ENCODE results near the gene WDR93. TPM values are rescaled to one million over a fixed set of nuclear protein-coding genes. Genes with fewer than 3 reads are reported as not detected.

The WDR93 gene
- total and polyA plus RNA-seq, 4 donors = 0.08 TPM; not detected in 2

- H3K9ac ChIP-seq (ENCODE audit: low read depth in 1 of 2, low read length in 2 of 2) = no peak overlapping the region
- no peak overlapping the region for H3K4me3 ChIP-seq (ENCODE audit: low read depth in 1 of 3, low read length in 3 of 3)
- DNase-seq (ENCODE audit: low spot score) = no peak
- H3K27ac ChIP-seq (ENCODE audit: low read depth in 1 of 2, low read length in 2 of 2) = no peak overlapping the region
- no peaks in the 10 kb centered on the region for H3K36me3 ChIP-seq (ENCODE audit: control insufficient read depth in 4 of 4, insufficient read depth in 3 of 4, low read depth in 1 of 4, low read length in 3 of 4)
- no peaks in the 10 kb centered on the region for H3K9me3 ChIP-seq (ENCODE audit: control insufficient read depth in 4 of 4, low read length in 3 of 4)
- 90% methylated on average over 8 of the region's 8 CpGs for WGBS
- peaks cover 0 to 3% (median 0%) of the 10 kb centered on the region in 4 donors for H3K4me1 ChIP-seq (ENCODE audit: control insufficient read depth in 4 of 4, insufficient read depth in 4 of 4, low read length in 3 of 4)
- no peak for TF ChIP-seq CTCF (IDR thresholded peaks at IDR 0.05; ENCODE audit: low read depth, low read length, missing input control)
- no peak for TF ChIP-seq SP1 (IDR thresholded peaks at IDR 0.05)
- TF ChIP-seq EGR1 (IDR thresholded peaks at IDR 0.05; ENCODE audit: low read depth in 2 of 2) = no peak
- no peak for TF ChIP-seq HNF4A (conservative IDR thresholded peaks at IDR 0.05)
- no peak for TF ChIP-seq HNF4G (IDR thresholded peaks at IDR 0.05)
- no peak for TF ChIP-seq FOXA1 (IDR thresholded peaks at IDR 0.05)
- no peak for TF ChIP-seq JUND (IDR thresholded peaks at IDR 0.05)
- no peak for TF ChIP-seq RXRA (IDR thresholded peaks at IDR 0.05)
- TF ChIP-seq GABPA (IDR thresholded peaks at IDR 0.05 in 1 of 2, conservative IDR thresholded peaks at IDR 0.05 in 1 of 2) = no peak
- no peak for TF ChIP-seq NR2F2 (IDR thresholded peaks at IDR 0.05)
- no peak for TF ChIP-seq ATF3 (IDR thresholded peaks at IDR 0.05)
- no peak for TF ChIP-seq YY1 (IDR thresholded peaks at IDR 0.05)
- TF ChIP-seq FOXA2 (IDR thresholded peaks at IDR 0.05) = no peak
- TF ChIP-seq TAF1 (conservative IDR thresholded peaks at IDR 0.05) = no peak
- TF ChIP-seq REST (IDR thresholded peaks at IDR 0.05) = no peak
- no peaks in the 10 kb centered on the region for H3K27me3 ChIP-seq (ENCODE audit: control insufficient read depth in 4 of 4, insufficient read depth in 4 of 4, low read length in 3 of 4)
Observed at GRCh38 chr15:89743011-89743410, 52.4 kb downstream of the WDR93 start.

GRCh38 chr15:89743594-89743993 lies 53.0 kb downstream of the WDR93 start:
- 87% methylated on average over 8 of the region's 8 CpGs for WGBS
- Histone ChIP-seq H3K9ac (ENCODE audit: low read depth in 1 of 2, low read length in 2 of 2) (no peak overlapping the region), H3K4me3 (ENCODE audit: low read depth in 1 of 3, low read length in 3 of 3) (no peak overlapping the region), H3K36me3 (ENCODE audit: control insufficient read depth in 4 of 4, insufficient read depth in 3 of 4, low read depth in 1 of 4, low read length in 3 of 4) (no peaks in the 10 kb centered on the region), H3K9me3 (ENCODE audit: control insufficient read depth in 4 of 4, low read length in 3 of 4) (no peaks in the 10 kb centered on the region), H3K27me3 (ENCODE audit: control insufficient read depth in 4 of 4, insufficient read depth in 4 of 4, low read length in 3 of 4) (no peaks in the 10 kb centered on the region), H3K27ac (ENCODE audit: low read depth in 1 of 2, low read length in 2 of 2) (no peak overlapping the region), H3K4me1 (ENCODE audit: control insufficient read depth in 4 of 4, insufficient read depth in 4 of 4, low read length in 3 of 4) (peaks cover 0 to 3% (median 0%) of the 10 kb centered on the region in 4 donors)
- DNase-seq (ENCODE audit: low spot score) = no peak
- TF ChIP-seq JUND (IDR thresholded peaks at IDR 0.05) = no peak
- no peak for TF ChIP-seq ATF3 (IDR thresholded peaks at IDR 0.05)
- no peak for TF ChIP-seq GABPA (IDR thresholded peaks at IDR 0.05 in 1 of 2, conservative IDR thresholded peaks at IDR 0.05 in 1 of 2)
- TF ChIP-seq RXRA (IDR thresholded peaks at IDR 0.05) = no peak
- no peak for TF ChIP-seq NR2F2 (IDR thresholded peaks at IDR 0.05)
- TF ChIP-seq TAF1 (conservative IDR thresholded peaks at IDR 0.05) = no peak
- no peak for TF ChIP-seq MAX (IDR thresholded peaks at IDR 0.05)
- no peak for TF ChIP-seq HNF4A (conservative IDR thresholded peaks at IDR 0.05)
- no peak for TF ChIP-seq HNF4G (IDR thresholded peaks at IDR 0.05)
- TF ChIP-seq ZBTB33 (IDR thresholded peaks at IDR 0.05) = no peak
- TF ChIP-seq FOXA1 (IDR thresholded peaks at IDR 0.05) = no peak
- TF ChIP-seq EGR1 (IDR thresholded peaks at IDR 0.05; ENCODE audit: low read depth in 2 of 2) = no peak
- TF ChIP-seq YY1 (IDR thresholded peaks at IDR 0.05) = no peak
